Measurements from ENCODE around the gene GPR161. TPM values are rescaled to one million over a fixed set of nuclear protein-coding genes. Genes with fewer than 3 reads are reported as not detected.
A peak's percentile ranks its signal among the peaks of the same experiment; 100 is the strongest.
"Not testable (repeated sequence)": the region's sequence is repeated elsewhere in the genome, so short reads cannot be mapped to it uniquely, and the experiment has no call there.

GPR161 gene
- total RNA-seq, 6 donors from 2014 or later: 1.0 to 13.6 (median 8.5) TPM

DNA sequence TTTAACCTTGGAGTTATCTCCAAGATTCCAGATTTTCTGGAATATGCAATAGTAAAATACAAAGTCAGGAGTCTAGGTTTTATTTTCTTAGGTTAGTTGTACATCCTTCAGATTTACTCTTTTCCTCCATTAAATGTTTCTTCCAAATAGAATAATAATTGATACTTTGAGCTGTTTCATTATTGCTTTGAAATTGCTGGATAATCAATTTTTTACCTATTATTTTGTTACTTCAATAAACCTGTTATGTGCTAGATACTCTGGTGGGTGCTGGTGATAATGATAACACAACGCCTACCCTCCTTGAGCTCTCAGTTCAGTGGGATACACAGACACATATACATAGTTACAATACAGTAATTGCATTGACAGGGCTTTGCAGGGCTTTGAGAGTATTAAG is 79.4 kb downstream of the GPR161 start:
- Histone ChIP-seq H3K27ac (no peak overlapping the region), H3K36me3 (peaks cover 0 to 6% (median 0%) of the 10 kb centered on the region in 4 donors), H3K9me3 (no peaks in the 10 kb centered on the region), H3K27me3 (no peaks in the 10 kb centered on the region), H3K4me1 (peaks cover 0 to 4% (median 0%) of the 10 kb centered on the region in 4 donors), H3K4me3 (no peak overlapping the region)
- TF ChIP-seq POLR2A (IDR thresholded peaks at IDR 0.05) (no peak), EP300 (IDR thresholded peaks at IDR 0.05) (no peak), POLR2AphosphoS5 (IDR thresholded peaks at IDR 0.05) (no peak)
- TF ChIP-seq, protein P1, sequence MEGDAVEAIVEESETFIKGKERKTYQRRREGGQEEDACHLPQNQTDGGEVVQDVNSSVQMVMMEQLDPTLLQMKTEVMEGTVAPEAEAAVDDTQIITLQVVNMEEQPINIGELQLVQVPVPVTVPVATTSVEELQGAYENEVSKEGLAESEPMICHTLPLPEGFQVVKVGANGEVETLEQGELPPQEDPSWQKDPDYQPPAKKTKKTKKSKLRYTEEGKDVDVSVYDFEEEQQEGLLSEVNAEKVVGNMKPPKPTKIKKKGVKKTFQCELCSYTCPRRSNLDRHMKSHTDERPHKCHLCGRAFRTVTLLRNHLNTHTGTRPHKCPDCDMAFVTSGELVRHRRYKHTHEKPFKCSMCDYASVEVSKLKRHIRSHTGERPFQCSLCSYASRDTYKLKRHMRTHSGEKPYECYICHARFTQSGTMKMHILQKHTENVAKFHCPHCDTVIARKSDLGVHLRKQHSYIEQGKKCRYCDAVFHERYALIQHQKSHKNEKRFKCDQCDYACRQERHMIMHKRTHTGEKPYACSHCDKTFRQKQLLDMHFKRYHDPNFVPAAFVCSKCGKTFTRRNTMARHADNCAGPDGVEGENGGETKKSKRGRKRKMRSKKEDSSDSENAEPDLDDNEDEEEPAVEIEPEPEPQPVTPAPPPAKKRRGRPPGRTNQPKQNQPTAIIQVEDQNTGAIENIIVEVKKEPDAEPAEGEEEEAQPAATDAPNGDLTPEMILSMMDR (IDR thresholded peaks at IDR 0.05): no peak
- DNase-seq (no peak), ATAC-seq (ENCODE audit: low FRiP score in 2 of 2) (no peak)
- WGBS, 2 donors: 94 to 98% methylated on average over 1 of the region's 1 CpG

- ATAC-seq (ENCODE audit: low FRiP score in 2 of 2) (peak; percentile 38 to 62), DNase-seq (peak in 1 of 2 donors; percentile 52)
- not testable (repeated sequence) for H3K36me3 ChIP-seq, H3K9me3 ChIP-seq, H3K4me1 ChIP-seq, H3K27me3 ChIP-seq, H3K4me3 ChIP-seq, H3K27ac ChIP-seq
- 63 to 82% methylated on average over 5 to 34 of the region's 35 CpGs for WGBS, 2 donors
Measured at GRCh38 chr1:168056152-168056551, 80.6 kb downstream of the GPR161 start.

DNA sequence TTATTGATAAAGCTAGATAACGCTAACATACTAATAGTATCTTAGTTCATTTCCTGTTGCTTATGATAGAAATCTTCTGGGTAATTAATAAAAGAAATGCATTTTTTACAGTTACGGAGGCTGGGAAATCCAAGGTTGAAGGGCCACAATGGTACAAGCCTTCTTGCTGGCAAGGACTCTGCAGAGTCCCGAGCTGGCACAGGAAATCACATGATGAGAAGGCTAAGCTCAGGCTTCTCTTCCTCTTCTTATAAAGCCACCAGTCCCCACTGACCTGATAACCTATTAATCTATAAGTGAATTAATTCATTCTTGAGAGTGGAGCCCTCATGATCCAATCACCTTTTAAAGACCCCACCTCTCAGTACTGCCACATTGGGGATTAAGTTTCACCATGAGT is 82.6 kb downstream of the GPR161 start:
- ATAC-seq (ENCODE audit: low FRiP score in 2 of 2) (peak in 1 of 2 donors; percentile 56), DNase-seq (no peak)
- TF ChIP-seq POLR2AphosphoS5 (IDR thresholded peaks at IDR 0.05) (no peak), EP300 (IDR thresholded peaks at IDR 0.05) (no peak), POLR2A (IDR thresholded peaks at IDR 0.05) (no peak)
- TF ChIP-seq, protein P1 (IDR thresholded peaks at IDR 0.05): no peak
- 62 to 67% methylated on average over 3 of the region's 3 CpGs for WGBS, 2 donors
- Histone ChIP-seq H3K27ac (no peak overlapping the region), H3K4me1 (peaks cover 0 to 4% (median 0%) of the 10 kb centered on the region in 4 donors), H3K4me3 (no peak overlapping the region), H3K36me3 (peaks cover 0 to 3% (median 0%) of the 10 kb centered on the region in 4 donors), H3K27me3 (no peaks in the 10 kb centered on the region), H3K9me3 (no peaks in the 10 kb centered on the region)

DNA sequence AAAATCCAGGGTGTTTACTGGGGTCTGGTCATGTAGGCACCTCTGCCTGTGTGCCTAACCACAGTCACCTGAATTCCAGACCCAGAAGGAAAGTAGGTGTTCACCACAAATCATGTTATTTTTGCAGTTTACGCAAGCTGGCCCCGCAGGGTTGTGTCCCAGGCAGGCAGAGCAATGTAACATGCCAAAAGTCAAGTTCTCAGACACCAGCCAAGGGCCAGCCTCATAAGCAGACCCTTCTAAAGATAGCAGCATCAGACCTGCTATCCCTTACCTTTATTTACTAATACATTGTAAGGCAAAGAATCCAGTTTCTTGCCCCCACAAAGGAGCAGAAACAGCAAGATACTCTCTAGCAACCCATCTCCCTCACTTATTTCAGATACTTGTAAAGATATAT is 83.0 kb downstream of the GPR161 start:
- Histone ChIP-seq H3K27me3 (no peaks in the 10 kb centered on the region), H3K36me3 (peaks cover 0 to 7% (median 0%) of the 10 kb centered on the region in 4 donors), H3K4me3 (no peak overlapping the region), H3K9me3 (no peaks in the 10 kb centered on the region), H3K27ac (no peak overlapping the region), H3K4me1 (peaks cover 0 to 4% (median 0%) of the 10 kb centered on the region in 4 donors)
- ATAC-seq (ENCODE audit: low FRiP score in 2 of 2): no peak
- 76 to 85% methylated on average over 2 of the region's 2 CpGs for WGBS, 2 donors
- no peak for DNase-seq
- TF ChIP-seq POLR2A (IDR thresholded peaks at IDR 0.05): no peak
- TF ChIP-seq, protein P1 (IDR thresholded peaks at IDR 0.05): no peak
- no peak for TF ChIP-seq POLR2AphosphoS5 (IDR thresholded peaks at IDR 0.05)
- TF ChIP-seq EP300 (IDR thresholded peaks at IDR 0.05): no peak

GRCh38 chr1:168050880-168051279 is 85.8 kb downstream of the GPR161 start:
- no peak for ATAC-seq (ENCODE audit: low FRiP score in 2 of 2)
- Histone ChIP-seq H3K4me3 (no peak overlapping the region), H3K27me3 (no peaks in the 10 kb centered on the region), H3K4me1 (peaks cover 0 to 4% (median 0%) of the 10 kb centered on the region in 4 donors), H3K36me3 (peaks cover 0 to 8% (median 0%) of the 10 kb centered on the region in 4 donors), H3K9me3 (no peaks in the 10 kb centered on the region), H3K27ac (no peak overlapping the region)
- WGBS, 2 donors: 87 to 95% methylated on average over 1 of the region's 1 CpG
- DNase-seq: no peak
- TF ChIP-seq, protein P1 (IDR thresholded peaks at IDR 0.05): no peak
- TF ChIP-seq POLR2AphosphoS5 (IDR thresholded peaks at IDR 0.05): no peak
- TF ChIP-seq POLR2A (IDR thresholded peaks at IDR 0.05): no peak
- TF ChIP-seq EP300 (IDR thresholded peaks at IDR 0.05): no peak
